Activated T-cell treated with anti-CD3 and anti-CD28 coated beads for 48 hours (primary cell): Measurements from ENCODE around the gene DCAF10.
"Not testable (repeated sequence)": the region's sequence is repeated elsewhere in the genome, so short reads cannot be mapped to it uniquely, and the experiment has no call there.

Source experiments
- DNase-seq: peaks from one replicate; pipeline ENCODE4 v3.0.0-alpha.2; 2020; ENCODE audit warnings: low read depth

DCAF10 gene

GRCh38 chr9:37792122-37792521 is 8.5 kb upstream of the DCAF10 start:
- DNase-seq: no peak

GRCh38 chr9:37796232-37796631 is 4.4 kb upstream of the DCAF10 start:
- no peak for DNase-seq

- DNase-seq: no peak
Observed at GRCh38 chr9:37798677-37799076, 1.9 kb upstream of the DCAF10 start.

- DNase-seq: peak; percentile 41
Observed at GRCh38 chr9:37801287-37801850, 772 bp downstream of the DCAF10 start.

- no peak for DNase-seq
Observed at GRCh38 chr9:37801959-37802711, 1.5 kb downstream of the DCAF10 start.

GRCh38 chr9:37806271-37806670 is 5.7 kb downstream of the DCAF10 start:
- no peak for DNase-seq

GRCh38 chr9:37809676-37810075 is 9.1 kb downstream of the DCAF10 start:
- not testable (repeated sequence) for DNase-seq

GRCh38 chr9:37811906-37812476 is 11.4 kb downstream of the DCAF10 start:
- no peak for DNase-seq

- DNase-seq: no peak
Observed at GRCh38 chr9:37812773-37813379, 12.3 kb downstream of the DCAF10 start.

GRCh38 chr9:37818849-37819248 is 18.3 kb downstream of the DCAF10 start:
- DNase-seq: no peak

- no peak for DNase-seq
Observed at GRCh38 chr9:37820142-37820541, 19.5 kb downstream of the DCAF10 start.

GRCh38 chr9:37825174-37825573 is 24.6 kb downstream of the DCAF10 start:
- not testable (repeated sequence) for DNase-seq

GRCh38 chr9:37827483-37828165 is 27.0 kb downstream of the DCAF10 start:
- DNase-seq: no peak

GRCh38 chr9:37835821-37836220 is 35.2 kb downstream of the DCAF10 start:
- no peak for DNase-seq

- peak; percentile 1 for DNase-seq
Observed at GRCh38 chr9:37836386-37836785, 35.8 kb downstream of the DCAF10 start.

- DNase-seq: no peak
Observed at GRCh38 chr9:37839496-37840461, 39.2 kb downstream of the DCAF10 start.

- peak; percentile 2 for DNase-seq
Observed at GRCh38 chr9:37840560-37841194, 40.1 kb downstream of the DCAF10 start.

- no peak for DNase-seq
Observed at GRCh38 chr9:37852222-37852621, 51.6 kb downstream of the DCAF10 start.

- DNase-seq: no peak
Observed at GRCh38 chr9:37856551-37856950, 56.0 kb downstream of the DCAF10 start.

GRCh38 chr9:37859043-37859442 is 58.4 kb downstream of the DCAF10 start:
- DNase-seq: no peak

GRCh38 chr9:37862530-37862929 is 61.9 kb downstream of the DCAF10 start:
- no peak for DNase-seq
